OCI-LY7 (cell line): ENCODE measurements around the gene TSPAN11.

Experiments used
- EZH2phosphoT487 ChIP-seq: fragments of 200-600 bp; sonication (generic); IDR thresholded peaks from 2 replicates; pipeline ENCODE4 v1.6.1; 2018; ENCODE audit warnings: low read depth, borderline replicate concordance, mild to moderate bottlenecking, mixed run types, antibody characterized with exemption, low read length, moderate library complexity, mixed read lengths
- TF ChIP-seq, protein P1 (sequence below): fragments of 200-600 bp; sonication (generic); conservative IDR thresholded peaks from 2 replicates; pipeline ENCODE4 v1.5.1; 2014; ENCODE audit warnings: mild to moderate bottlenecking, antibody characterized with exemption, low read length, moderate library complexity, mixed read lengths

DNA sequence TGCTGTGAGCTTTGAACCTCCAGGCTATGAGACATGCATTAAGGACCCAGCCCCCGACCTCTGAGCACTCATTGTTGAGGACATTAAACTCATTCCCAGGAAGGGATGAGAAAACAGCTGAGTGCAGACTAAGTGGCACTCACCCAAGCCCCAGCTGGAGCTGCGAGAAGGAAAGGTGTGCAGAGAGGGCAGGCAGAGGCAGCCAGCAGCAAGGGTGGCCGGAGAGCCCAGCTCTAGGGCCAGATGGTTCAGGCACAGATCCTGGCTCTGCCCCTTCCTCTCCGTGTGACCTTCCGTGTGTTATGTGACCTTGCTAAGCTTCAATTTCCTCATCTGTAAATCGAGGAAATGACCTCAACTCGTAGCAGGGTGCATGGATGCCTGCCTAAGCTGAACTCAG, 3.7 kb downstream of the TSPAN11 start:
- TF ChIP-seq EZH2phosphoT487: no peak
- TF ChIP-seq, protein P1, sequence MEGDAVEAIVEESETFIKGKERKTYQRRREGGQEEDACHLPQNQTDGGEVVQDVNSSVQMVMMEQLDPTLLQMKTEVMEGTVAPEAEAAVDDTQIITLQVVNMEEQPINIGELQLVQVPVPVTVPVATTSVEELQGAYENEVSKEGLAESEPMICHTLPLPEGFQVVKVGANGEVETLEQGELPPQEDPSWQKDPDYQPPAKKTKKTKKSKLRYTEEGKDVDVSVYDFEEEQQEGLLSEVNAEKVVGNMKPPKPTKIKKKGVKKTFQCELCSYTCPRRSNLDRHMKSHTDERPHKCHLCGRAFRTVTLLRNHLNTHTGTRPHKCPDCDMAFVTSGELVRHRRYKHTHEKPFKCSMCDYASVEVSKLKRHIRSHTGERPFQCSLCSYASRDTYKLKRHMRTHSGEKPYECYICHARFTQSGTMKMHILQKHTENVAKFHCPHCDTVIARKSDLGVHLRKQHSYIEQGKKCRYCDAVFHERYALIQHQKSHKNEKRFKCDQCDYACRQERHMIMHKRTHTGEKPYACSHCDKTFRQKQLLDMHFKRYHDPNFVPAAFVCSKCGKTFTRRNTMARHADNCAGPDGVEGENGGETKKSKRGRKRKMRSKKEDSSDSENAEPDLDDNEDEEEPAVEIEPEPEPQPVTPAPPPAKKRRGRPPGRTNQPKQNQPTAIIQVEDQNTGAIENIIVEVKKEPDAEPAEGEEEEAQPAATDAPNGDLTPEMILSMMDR: no peak
